Activated T-helper 1 cell treated with anti-CD3 and anti-CD28 coated beads, Interleukin-12 subunit alpha, Interleukin-12 subunit beta, Interleukin-2, Interleukin-4 antibody, amounts not matched to agents 30 ng/mL and 10 ng/mL and 1 ng/mL, durations not matched to agents 14 hours and 24 hours and 36 hours (primary cell): ENCODE data around the gene CDT1. TPM values are rescaled to one million over a fixed set of nuclear protein-coding genes. Genes with fewer than 3 reads are reported as not detected.

Experiments
- DNase-seq: peaks from one replicate; pipeline ENCODE4 v3.0.0; 2021; ENCODE audit warnings: low spot score
- H3K27ac Mint-ChIP-seq: one replicate; pipeline ENCODE4 v1.8.0; 2021; ENCODE audit warnings: mild to moderate bottlenecking, mixed read lengths
- H3K27me3 Mint-ChIP-seq: one replicate; pipeline ENCODE4 v1.8.0; 2022; ENCODE audit warnings: mild to moderate bottlenecking, moderate library complexity, mixed read lengths; ENCODE audit not compliant: insufficient read depth
- H3K36me3 Mint-ChIP-seq: one replicate; pipeline ENCODE4 v1.8.0; 2021; ENCODE audit warnings: low read depth, mixed read lengths
- H3K4me1 Mint-ChIP-seq: one replicate; pipeline ENCODE4 v1.8.0; 2021; ENCODE audit warnings: low read depth, mixed read lengths
- H3K4me3 Mint-ChIP-seq: one replicate; pipeline ENCODE4 v1.8.0; 2021; ENCODE audit warnings: mild to moderate bottlenecking, moderate library complexity, mixed read lengths
- H3K9me3 Mint-ChIP-seq: one replicate; pipeline ENCODE4 v1.8.0; 2021; ENCODE audit warnings: mixed read lengths
- intact Hi-C: fragments of 100-400 bp; cut with micrococcal nuclease; formaldehyde crosslinking; loops from one replicate; pipeline ENCODE4 v1.15.1; 2024
- total RNA-seq: library from RNA; stranded (reverse); gene quantifications from 2 replicates; pipeline ENCODE4 v1.2.3, GENCODE V29; 2022

The CDT1 gene
- 95.4 and 97.3 TPM in 2 replicates for total RNA-seq

DNA sequence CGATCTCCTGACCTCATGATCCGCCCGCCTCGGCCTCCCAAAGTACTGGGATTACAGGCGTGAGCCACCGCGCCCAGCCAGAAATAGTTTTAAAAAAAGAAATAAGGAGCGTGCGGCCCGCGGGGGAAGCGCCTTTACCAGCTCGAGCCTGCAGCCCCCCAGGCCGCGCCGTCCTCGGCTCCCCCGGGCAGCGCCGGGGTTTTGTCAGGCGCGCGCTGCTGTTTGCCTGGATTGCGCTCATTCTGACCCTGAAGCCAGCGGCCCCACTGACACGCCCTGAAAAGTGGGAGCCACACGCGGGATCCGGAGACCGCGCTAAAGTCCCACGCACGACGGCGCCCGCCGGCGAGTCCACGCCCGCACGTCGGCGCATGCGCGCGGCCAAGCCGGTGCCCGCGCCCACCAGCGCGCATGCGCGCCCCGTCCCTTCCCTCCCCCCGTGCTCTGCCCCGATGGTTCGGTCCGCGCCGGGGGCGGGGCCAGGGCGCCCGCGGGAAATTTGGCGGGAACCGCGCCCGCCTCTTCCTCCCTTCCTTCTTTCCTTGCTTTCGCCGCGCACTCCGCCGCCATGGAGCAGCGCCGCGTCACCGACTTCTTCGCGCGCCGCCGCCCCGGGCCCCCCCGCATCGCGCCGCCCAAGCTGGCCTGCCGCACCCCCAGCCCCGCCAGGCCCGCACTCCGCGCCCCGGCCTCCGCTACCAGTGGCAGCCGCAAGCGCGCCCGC is at the start of gene CDT1:
CDT1 (plus strand) TSS at position 526 of the 724 bp plus-strand sequence; CDS start at position 569, 43 bp downstream.
- Mint-ChIP-seq H3K27ac (peak within 1 kb of the TSS; percentile 84), H3K9me3 (no peaks in the 10 kb centered on the region), H3K36me3 (peaks cover 6% of the 10 kb centered on the region), H3K4me1 (peaks cover 15% of the 10 kb centered on the region), H3K4me3 (peak within 1 kb of the TSS; percentile 85), H3K27me3 (no peaks in the 10 kb centered on the region)
- peak; percentile 84 for DNase-seq
- intact Hi-C loops = loop anchor here (1.0 to 5.0 kb wide), 7 partner anchors 8 to 413 kb away; partner anchors contain the start of genes APRT, GALNS, PIEZO1 and TRAPPC2L

DNA sequence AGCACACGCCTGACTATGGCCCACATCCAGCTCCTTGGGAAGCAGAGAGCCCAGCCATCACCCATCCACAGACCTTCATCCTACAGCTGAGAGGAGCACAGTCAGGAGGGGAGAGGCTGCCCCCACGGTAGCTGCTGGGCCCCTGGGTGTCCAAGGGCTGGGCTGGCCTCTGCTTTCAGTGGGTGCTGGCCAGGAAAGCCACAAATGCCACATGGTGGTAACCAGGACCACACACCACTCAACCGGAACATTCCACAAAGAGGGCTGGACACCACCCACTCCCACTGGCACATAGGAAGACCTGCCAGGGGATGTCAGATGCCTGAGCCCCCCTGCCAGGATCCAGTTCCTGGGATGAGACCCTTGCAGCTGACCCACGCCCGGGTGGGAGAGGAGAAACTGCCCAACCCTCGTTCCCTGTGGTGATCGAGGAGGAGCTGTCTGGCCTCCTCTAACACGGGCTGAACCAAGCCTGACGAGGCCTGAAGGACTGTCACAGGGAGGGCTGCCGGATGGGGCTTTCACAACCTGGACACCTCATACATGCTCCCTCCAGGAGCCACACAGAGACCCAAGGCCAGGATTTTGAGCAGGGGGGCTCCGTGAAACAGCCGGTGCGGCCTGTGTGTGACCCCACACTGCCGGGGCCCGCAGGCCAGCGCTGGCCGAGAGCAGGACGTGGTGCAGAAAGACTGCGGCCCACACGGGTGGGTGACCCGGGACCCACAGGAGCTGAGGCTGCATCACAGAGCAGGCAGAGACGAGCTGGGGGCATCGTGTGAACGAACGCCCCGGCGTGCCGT is 49.3 kb upstream of the CDT1 start:
- Mint-ChIP-seq H3K27ac (no peak overlapping the region), H3K9me3 (no peaks in the 10 kb centered on the region), H3K36me3 (peaks cover 1% of the 10 kb centered on the region), H3K27me3 (no peaks in the 10 kb centered on the region), H3K4me1 (peaks cover 10% of the 10 kb centered on the region), H3K4me3 (no peak overlapping the region)
- intact Hi-C loops = no loop called here
- DNase-seq = no peak

GRCh38 chr16:88754912-88755744 is 48.5 kb upstream of the CDT1 start:
- no peak for DNase-seq
- no peaks in the 10 kb centered on the region for H3K9me3 Mint-ChIP-seq
- no peak overlapping the region for H3K4me3 Mint-ChIP-seq
- intact Hi-C loops = no loop called here
- no peaks in the 10 kb centered on the region for H3K27me3 Mint-ChIP-seq
- H3K27ac Mint-ChIP-seq = peak overlapping the region; percentile 18
- peaks cover 13% of the 10 kb centered on the region for H3K4me1 Mint-ChIP-seq
- peaks cover 1% of the 10 kb centered on the region for H3K36me3 Mint-ChIP-seq

- no peak overlapping the region for H3K4me3 Mint-ChIP-seq
- intact Hi-C loops = no loop called here
- H3K27me3 Mint-ChIP-seq = no peaks in the 10 kb centered on the region
- no peak for DNase-seq
- no peak overlapping the region for H3K27ac Mint-ChIP-seq
- peaks cover 1% of the 10 kb centered on the region for H3K36me3 Mint-ChIP-seq
- H3K4me1 Mint-ChIP-seq = peaks cover 13% of the 10 kb centered on the region
- H3K9me3 Mint-ChIP-seq = no peaks in the 10 kb centered on the region
Observed at GRCh38 chr16:88755745-88756443, 47.7 kb upstream of the CDT1 start.

GRCh38 chr16:88758227-88758943 is 45.2 kb upstream of the CDT1 start:
- Mint-ChIP-seq H3K4me1 (peaks cover 13% of the 10 kb centered on the region), H3K9me3 (no peaks in the 10 kb centered on the region), H3K36me3 (peaks cover 2% of the 10 kb centered on the region), H3K27ac (no peak overlapping the region), H3K4me3 (no peak overlapping the region), H3K27me3 (no peaks in the 10 kb centered on the region)
- intact Hi-C loops = no loop called here
- DNase-seq = no peak

- no peak overlapping the region for H3K27ac Mint-ChIP-seq
- intact Hi-C loops = no loop called here
- no peaks in the 10 kb centered on the region for H3K9me3 Mint-ChIP-seq
- DNase-seq = no peak
- peaks cover 13% of the 10 kb centered on the region for H3K4me1 Mint-ChIP-seq
- H3K36me3 Mint-ChIP-seq = peaks cover 4% of the 10 kb centered on the region
- H3K27me3 Mint-ChIP-seq = no peaks in the 10 kb centered on the region
- no peak overlapping the region for H3K4me3 Mint-ChIP-seq
Observed at GRCh38 chr16:88758944-88759244, 44.7 kb upstream of the CDT1 start.

DNA sequence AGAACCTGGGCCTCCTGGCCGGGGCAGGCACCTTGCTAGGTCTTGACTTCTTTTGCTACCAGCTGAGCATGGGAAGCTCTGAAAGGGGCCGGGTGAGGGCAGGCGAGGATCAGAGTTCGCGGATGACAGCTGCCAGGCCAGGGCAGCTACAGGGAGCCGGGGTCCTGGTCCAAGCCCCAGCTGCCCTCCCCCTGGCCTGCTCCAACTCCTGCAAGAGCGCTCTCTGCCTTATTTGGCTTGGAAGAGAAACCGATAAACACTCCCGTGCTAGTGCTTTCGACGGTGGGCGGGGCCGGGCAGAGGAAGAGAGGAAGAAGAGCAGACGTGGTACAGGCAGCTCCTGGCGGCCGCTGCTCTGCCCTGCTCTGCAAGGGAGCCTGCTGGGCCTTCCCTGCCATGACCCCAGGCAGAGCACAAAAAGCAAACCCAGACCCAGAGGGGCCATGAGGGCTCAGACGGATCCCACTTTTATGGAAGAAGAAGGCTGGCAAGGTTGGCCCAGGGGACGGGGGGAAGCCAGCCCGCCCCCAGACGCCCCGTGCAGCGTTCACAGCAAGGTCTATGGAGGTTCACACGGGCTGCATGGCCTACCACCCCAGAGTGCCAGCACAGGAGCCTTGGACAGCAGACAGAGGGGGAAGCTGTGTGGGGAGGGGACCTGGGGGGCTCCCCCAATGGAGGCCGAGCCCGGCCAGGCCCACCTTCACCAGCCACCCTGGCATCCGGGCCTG is 44.2 kb upstream of the CDT1 start:
- Mint-ChIP-seq H3K4me1 (peaks cover 13% of the 10 kb centered on the region), H3K27me3 (no peaks in the 10 kb centered on the region), H3K36me3 (peaks cover 4% of the 10 kb centered on the region), H3K9me3 (no peaks in the 10 kb centered on the region), H3K4me3 (no peak overlapping the region), H3K27ac (no peak overlapping the region)
- intact Hi-C loops = no loop called here
- DNase-seq = no peak

DNA sequence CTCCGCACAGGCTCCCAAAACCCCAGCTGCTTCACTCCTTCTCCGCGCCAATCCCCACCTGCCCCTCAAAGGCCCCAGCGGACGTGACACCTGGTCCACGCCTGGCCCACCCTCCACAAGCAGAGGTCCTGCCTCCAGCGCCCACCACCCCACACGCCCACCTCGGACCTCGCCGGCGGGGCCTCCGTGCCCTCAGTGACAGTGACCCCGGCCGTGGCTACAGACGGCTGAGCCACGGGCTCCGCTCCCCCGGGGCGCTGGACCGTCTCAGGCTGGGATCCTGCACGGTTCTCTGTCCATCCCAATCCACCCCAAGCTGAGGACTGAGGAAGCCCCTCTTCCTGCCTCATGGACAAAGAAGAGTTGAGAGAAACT is 43.6 kb upstream of the CDT1 start:
- H3K4me1 Mint-ChIP-seq = peaks cover 13% of the 10 kb centered on the region
- H3K27ac Mint-ChIP-seq = no peak overlapping the region
- intact Hi-C loops = no loop called here
- no peak for DNase-seq
- H3K27me3 Mint-ChIP-seq = no peaks in the 10 kb centered on the region
- H3K9me3 Mint-ChIP-seq = no peaks in the 10 kb centered on the region
- no peak overlapping the region for H3K4me3 Mint-ChIP-seq
- peaks cover 4% of the 10 kb centered on the region for H3K36me3 Mint-ChIP-seq

GRCh38 chr16:88760424-88761142 is 43.0 kb upstream of the CDT1 start:
- Mint-ChIP-seq H3K4me3 (no peak overlapping the region), H3K4me1 (peaks cover 13% of the 10 kb centered on the region), H3K27me3 (no peaks in the 10 kb centered on the region), H3K36me3 (peaks cover 4% of the 10 kb centered on the region), H3K27ac (no peak overlapping the region), H3K9me3 (no peaks in the 10 kb centered on the region)
- no peak for DNase-seq
- intact Hi-C loops = no loop called here

- intact Hi-C loops = no loop called here
- no peaks in the 10 kb centered on the region for H3K9me3 Mint-ChIP-seq
- no peak for DNase-seq
- H3K27me3 Mint-ChIP-seq = no peaks in the 10 kb centered on the region
- no peak overlapping the region for H3K27ac Mint-ChIP-seq
- H3K36me3 Mint-ChIP-seq = peaks cover 4% of the 10 kb centered on the region
- peaks cover 16% of the 10 kb centered on the region for H3K4me1 Mint-ChIP-seq
- no peak overlapping the region for H3K4me3 Mint-ChIP-seq
Observed at GRCh38 chr16:88761143-88761534, 42.5 kb upstream of the CDT1 start.

GRCh38 chr16:88761830-88762229 is 41.8 kb upstream of the CDT1 start:
- no peak overlapping the region for H3K4me3 Mint-ChIP-seq
- H3K9me3 Mint-ChIP-seq = no peaks in the 10 kb centered on the region
- H3K4me1 Mint-ChIP-seq = peaks cover 20% of the 10 kb centered on the region
- no peaks in the 10 kb centered on the region for H3K27me3 Mint-ChIP-seq
- no peak overlapping the region for H3K27ac Mint-ChIP-seq
- intact Hi-C loops = no loop called here
- peaks cover 4% of the 10 kb centered on the region for H3K36me3 Mint-ChIP-seq
- DNase-seq = no peak
